CD4-positive, alpha-beta T cell treated with Interleukin-6 at 100 ng/mL for 8 hours (primary cell): ENCODE data around the gene CSF1R.
"Not testable (repeated sequence)": the region's sequence is repeated elsewhere in the genome, so short reads cannot be mapped to it uniquely, and the experiment has no call there.

Experiments used
- DNase-seq: peaks from one replicate; pipeline ENCODE4 v3.0.0-alpha.2; 2020; ENCODE audit warnings: mixed read lengths, low spot score

CSF1R gene

GRCh38 chr5:150103678-150104549, 17.6 kb upstream of the CSF1R start:
- DNase-seq, result no peak

GRCh38 chr5:150101023-150101422, 14.7 kb upstream of the CSF1R start:
- DNase-seq, result no peak

- DNase-seq, result no peak
Observed at GRCh38 chr5:150097152-150097551, 10.8 kb upstream of the CSF1R start.

- DNase-seq, result no peak
Observed at GRCh38 chr5:150092159-150092787, 5.9 kb upstream of the CSF1R start.

GRCh38 chr5:150085191-150085912, 1.0 kb downstream of the CSF1R start:
- no peak for DNase-seq

- not testable (repeated sequence) for DNase-seq
Observed at GRCh38 chr5:150084754-150085153, 1.6 kb downstream of the CSF1R start.

- no peak for DNase-seq
Observed at GRCh38 chr5:150082889-150083288, 3.5 kb downstream of the CSF1R start.

- no peak for DNase-seq
Observed at GRCh38 chr5:150082374-150082773, 4.0 kb downstream of the CSF1R start.

GRCh38 chr5:150081541-150082283, 4.6 kb downstream of the CSF1R start:
- no peak for DNase-seq

GRCh38 chr5:150080696-150081435, 5.5 kb downstream of the CSF1R start:
- DNase-seq, result no peak

GRCh38 chr5:150079909-150080461, 6.4 kb downstream of the CSF1R start:
- DNase-seq, result no peak

- DNase-seq, result no peak
Observed at GRCh38 chr5:150078802-150079689, 7.3 kb downstream of the CSF1R start.

GRCh38 chr5:150077996-150078801, 8.2 kb downstream of the CSF1R start:
- no peak for DNase-seq

GRCh38 chr5:150077060-150077459, 9.3 kb downstream of the CSF1R start:
- no peak for DNase-seq

- no peak for DNase-seq
Observed at GRCh38 chr5:150075806-150076205, 10.5 kb downstream of the CSF1R start.

GRCh38 chr5:150075233-150075632, 11.1 kb downstream of the CSF1R start:
- no peak for DNase-seq

- no peak for DNase-seq
Observed at GRCh38 chr5:150073677-150074076, 12.7 kb downstream of the CSF1R start.

- DNase-seq, result no peak
Observed at GRCh38 chr5:150073086-150073625, 13.2 kb downstream of the CSF1R start.

GRCh38 chr5:150070821-150071220, 15.5 kb downstream of the CSF1R start:
- DNase-seq, result no peak
